IMR-90 (cell line): Measurements from ENCODE around the gene GFRA3.

Experiments
- BHLHE40 ChIP-seq: fragments of 150-350 bp; IDR thresholded peaks from 2 replicates; pipeline ENCODE4 v1.6.1; 2016; ENCODE audit warnings: mild to moderate bottlenecking, low read depth, low read length
- CEBPB ChIP-seq: IDR thresholded peaks from 2 replicates; pipeline ENCODE4 v1.6.1; 2012; ENCODE audit warnings: low read depth, low read length, improper control_type of control experiment
- CHD1 ChIP-seq: IDR thresholded peaks from 2 replicates; pipeline ENCODE4 v1.6.1; 2012; ENCODE audit warnings: low read depth, low read length, improper control_type of control experiment
- CTCF ChIP-seq: conservative IDR thresholded peaks from 2 replicates; pipeline ENCODE4 v1.5.1; 2012; ENCODE audit warnings: mild to moderate bottlenecking, low read depth, low read length, improper control_type of control experiment
- FOS ChIP-seq: fragments of 150-350 bp; IDR thresholded peaks from 2 replicates; pipeline ENCODE4 v1.6.1; 2016; ENCODE audit warnings: low read depth, low read length
- MAFK ChIP-seq: IDR thresholded peaks from 2 replicates; pipeline ENCODE4 v1.6.1; 2012; ENCODE audit warnings: low read depth, low read length, improper control_type of control experiment
- MAZ ChIP-seq: IDR thresholded peaks from 2 replicates; pipeline ENCODE4 v1.6.1; 2012; ENCODE audit warnings: low read depth, mild to moderate bottlenecking, low read length, improper control_type of control experiment, moderate library complexity, borderline replicate concordance
- MXI1 ChIP-seq: IDR thresholded peaks from 2 replicates; pipeline ENCODE4 v1.6.1; 2012; ENCODE audit warnings: low read depth, mild to moderate bottlenecking, low read length, moderate library complexity, borderline replicate concordance
- POLR2A ChIP-seq: IDR thresholded peaks from 2 replicates; pipeline ENCODE4 v1.6.1; 2012; ENCODE audit warnings: mild to moderate bottlenecking, low read depth, low read length
- RAD21 ChIP-seq: IDR thresholded peaks from 2 replicates; pipeline ENCODE4 v1.6.1; 2012; ENCODE audit warnings: low read length, improper control_type of control experiment
- RCOR1 ChIP-seq: IDR thresholded peaks from 2 replicates; pipeline ENCODE4 v1.6.1; 2012; ENCODE audit warnings: mild to moderate bottlenecking, low read length, improper control_type of control experiment; ENCODE audit not compliant: insufficient replicate concordance
- RFX5 ChIP-seq: IDR thresholded peaks from 2 replicates; pipeline ENCODE4 v1.8.0; 2012; ENCODE audit warnings: low read depth, mild to moderate bottlenecking, low read length, moderate library complexity
- SMC3 ChIP-seq: fragments of 150-350 bp; IDR thresholded peaks from 2 replicates; pipeline ENCODE4 v1.6.1; 2016; ENCODE audit warnings: low read depth, mild to moderate bottlenecking, antibody characterized with exemption, low read length, moderate library complexity

DNA sequence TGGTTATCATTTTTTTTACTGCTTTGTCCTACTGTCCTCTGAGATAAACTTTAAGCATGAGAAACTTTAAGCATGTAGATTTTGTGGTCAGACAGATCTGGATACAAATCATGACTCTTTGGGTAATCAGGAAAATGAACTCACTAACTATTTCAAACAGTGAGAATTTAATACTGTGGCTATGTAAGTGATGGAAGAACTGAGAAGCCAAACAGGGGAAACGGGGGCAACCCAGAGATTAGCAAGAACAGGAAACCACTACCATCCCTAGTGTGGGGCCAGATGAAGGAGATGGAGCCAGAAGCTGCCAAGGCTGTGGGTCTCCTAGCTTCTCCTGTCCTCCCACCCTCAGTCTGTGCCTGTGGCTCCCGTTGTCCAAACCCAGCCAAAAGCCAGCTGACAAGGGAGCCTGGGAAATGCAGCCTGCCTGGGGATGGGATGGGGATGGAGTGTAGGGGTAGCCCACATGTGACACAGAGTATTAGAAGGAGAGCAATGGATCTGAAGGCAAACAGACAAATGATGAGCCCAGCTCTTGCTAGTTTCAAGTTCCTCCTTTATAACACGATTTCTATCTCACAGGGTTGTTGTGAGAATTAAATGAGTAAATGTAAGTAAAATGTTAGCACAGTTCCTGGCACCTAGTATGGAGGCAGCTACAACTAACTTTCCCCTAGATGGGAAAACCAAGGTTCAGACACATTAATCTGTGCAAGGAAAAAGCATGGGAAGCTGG is 33.6 kb downstream of the GFRA3 start:
- no peak for TF ChIP-seq CTCF
- no peak for TF ChIP-seq MAFK
- no peak for TF ChIP-seq RAD21
- no peak for TF ChIP-seq CHD1
- TF ChIP-seq RFX5 = no peak
- TF ChIP-seq POLR2A = no peak
- no peak for TF ChIP-seq MAZ
- no peak for TF ChIP-seq MXI1
- TF ChIP-seq CEBPB = no peak
- TF ChIP-seq SMC3 = no peak
- no peak for TF ChIP-seq FOS
- no peak for TF ChIP-seq RCOR1
- no peak for TF ChIP-seq BHLHE40
